Measurements from ENCODE around the gene BORCS5.

GRCh38 chr12:12334367-12335040, 22.4 kb upstream of the BORCS5 start:
- no peak for TF ChIP-seq EZH2 (IDR thresholded peaks at IDR 0.05)
- no peak for TF ChIP-seq POLR2AphosphoS5 (IDR thresholded peaks at IDR 0.05; ENCODE audit: borderline replicate concordance, low read depth, low read length)
- TF ChIP-seq FOXP2 (optimal IDR thresholded peaks at IDR 0.05; ENCODE audit: control extremely low read depth, extremely low read length, insufficient read depth): no peak

Measured in SK-N-MC (cell line).